ENCODE results near the gene TTLL11.

DNA sequence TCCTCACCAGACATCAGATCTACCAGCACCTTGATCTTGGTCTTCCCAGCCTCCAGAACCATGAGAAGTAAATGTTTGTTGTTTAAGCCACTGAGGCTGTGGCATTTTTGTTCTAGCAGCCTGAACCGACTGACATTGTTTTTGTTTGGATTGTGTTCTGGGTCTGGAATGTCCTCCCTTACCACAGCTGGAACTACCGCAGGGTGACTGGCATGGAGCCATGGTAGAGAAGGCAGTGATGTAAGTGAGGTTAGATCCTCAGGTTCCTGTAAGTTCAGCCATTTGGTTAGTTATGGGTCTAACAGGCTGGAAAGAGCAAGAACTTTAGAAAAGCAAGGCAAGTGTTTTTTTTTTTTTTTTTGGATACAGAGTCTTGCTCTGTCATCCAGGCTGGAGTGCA lies 232.4 kb downstream of the TTLL11 start:
- no peak for TF ChIP-seq EZH2phosphoT487 (IDR thresholded peaks at IDR 0.05; ENCODE audit: borderline replicate concordance, low read depth, low read length)
- no peak for TF ChIP-seq CTCF (conservative IDR thresholded peaks at IDR 0.05; ENCODE audit: low read length)
